Ammon's horn (tissue), 1 donor: ENCODE data around the gene DYNC1I2.
A peak's percentile ranks its signal among the peaks of the same experiment; 100 is the strongest.

ENCODE experiments used
- DNase-seq: peaks from one replicate; pipeline ENCODE4 v3.0.0-alpha.2; 2016; ENCODE audit warnings: low spot score

The DYNC1I2 gene

DNA sequence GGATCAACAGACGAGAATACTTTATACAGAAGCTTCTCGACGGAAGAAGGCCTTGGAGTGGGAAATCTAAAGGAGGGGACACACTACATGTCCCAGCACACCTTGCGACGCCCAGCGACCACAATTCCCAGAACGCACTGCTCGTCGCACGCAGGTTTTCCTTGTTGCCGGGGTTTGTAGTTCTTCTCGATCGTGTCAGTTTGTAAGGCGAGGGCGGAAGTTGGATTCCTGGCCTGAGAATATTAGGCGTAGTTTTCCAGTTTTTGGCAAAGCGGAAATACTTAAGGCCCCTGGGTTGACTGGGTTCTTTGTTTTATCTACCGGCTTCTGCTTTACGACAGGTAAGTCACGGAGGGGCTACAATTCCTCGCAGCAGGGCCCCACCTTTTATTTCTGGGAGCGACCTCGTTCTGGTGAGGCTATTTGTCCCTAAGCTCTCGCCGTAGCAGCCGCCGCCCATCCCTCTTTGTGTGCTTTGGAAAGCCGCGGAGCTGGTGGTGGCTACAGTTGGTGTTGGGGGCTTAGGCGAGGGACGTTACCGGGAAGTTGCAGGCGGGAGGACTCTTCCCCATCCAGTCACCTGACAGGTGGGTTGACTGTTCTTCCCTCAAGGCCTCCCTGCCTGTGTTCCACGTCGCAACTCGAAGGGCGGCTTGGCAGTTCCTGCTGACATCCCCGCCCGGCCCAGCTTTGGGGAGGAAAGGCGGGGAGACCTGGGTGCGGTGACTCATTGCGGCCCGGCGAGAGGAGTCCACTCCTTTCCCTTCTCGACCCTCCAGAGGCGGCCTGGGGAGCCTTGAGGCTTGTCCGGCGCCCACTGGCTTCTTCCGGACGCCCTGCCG is at the start of gene DYNC1I2:
DYNC1I2 (plus strand) TSS at position 183 of the 842 bp plus-strand sequence. CDS start 2,687 bp downstream, outside the sequence.
- peak; percentile 98 for DNase-seq

GRCh38 chr2:171651667-171652415 is 35.4 kb upstream of the DYNC1I2 start:
- no peak for DNase-seq

DNA sequence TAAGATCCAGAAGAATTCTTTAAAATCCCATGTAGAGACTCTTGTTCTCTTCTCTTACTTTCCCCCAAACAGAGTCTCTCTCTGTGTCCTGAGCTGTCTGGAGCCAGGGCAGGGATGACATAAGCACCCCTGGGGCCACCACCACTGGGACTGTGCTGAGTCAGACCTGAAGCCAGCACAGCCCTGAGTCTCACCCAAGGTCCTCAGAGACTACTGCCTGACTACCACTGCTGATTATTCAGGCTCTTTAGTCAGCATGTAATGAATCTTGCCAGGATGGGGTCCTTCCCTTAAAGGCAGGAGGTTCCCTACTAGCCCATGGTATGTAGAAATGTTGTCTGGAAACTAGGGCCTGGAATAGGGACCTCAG is 34.9 kb upstream of the DYNC1I2 start:
- no peak for DNase-seq

DNA sequence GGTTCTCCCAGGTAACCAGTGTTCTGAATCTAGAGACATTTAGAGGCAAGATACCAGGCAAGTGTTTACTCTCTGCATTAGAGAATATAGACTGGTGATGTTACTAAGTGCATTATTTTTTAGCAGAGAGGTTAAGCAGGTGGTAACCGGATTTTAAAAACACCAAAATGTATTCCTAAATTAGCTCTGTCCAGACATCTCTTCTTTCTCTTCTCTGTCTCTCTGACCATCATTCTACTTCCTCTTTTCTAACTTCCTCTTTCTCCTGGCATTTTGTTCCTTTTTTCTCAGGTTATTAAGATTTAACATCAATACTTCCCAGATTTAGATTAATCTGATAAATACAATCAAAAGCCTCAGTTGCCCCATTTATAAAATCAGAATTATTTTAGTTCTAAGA is 31.7 kb upstream of the DYNC1I2 start:
- no peak for DNase-seq

DNA sequence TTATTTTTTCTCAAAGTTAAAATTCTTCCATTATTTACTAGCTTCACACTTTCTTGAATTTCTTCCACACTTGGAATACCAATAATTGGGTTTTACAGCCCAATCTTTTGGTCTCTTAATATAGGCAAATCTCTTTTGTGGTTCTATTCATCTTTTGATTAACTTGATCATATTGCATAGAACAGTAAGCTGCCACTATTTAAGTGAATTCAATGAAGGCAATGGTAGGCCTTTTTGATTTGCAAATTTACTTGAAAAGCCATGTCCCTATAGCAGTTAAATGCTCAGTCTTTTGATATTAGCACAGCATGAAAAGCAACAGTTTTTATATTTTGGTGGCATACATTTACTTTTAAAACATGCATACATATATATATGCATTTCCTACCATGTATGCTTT is 20.2 kb upstream of the DYNC1I2 start:
- no peak for DNase-seq

DNA sequence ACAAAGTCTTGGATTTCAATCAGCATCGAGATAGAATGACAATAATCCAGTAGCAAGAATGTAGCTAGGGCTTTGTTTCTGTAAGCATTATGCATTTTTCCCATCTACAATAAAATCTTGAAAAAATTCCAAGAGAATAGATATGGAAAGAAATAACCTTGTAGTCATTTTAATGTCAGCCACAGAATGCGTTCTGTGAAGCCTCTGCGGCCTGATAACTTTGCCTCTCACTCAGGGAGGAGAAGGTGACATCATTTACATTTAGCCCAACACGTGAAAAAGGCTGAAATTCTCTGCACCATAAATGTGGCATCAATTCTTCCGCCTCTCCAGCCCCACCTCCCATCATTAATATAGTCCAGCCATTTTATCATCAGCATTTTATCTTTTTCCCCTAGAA is 19.1 kb upstream of the DYNC1I2 start:
- no peak for DNase-seq

GRCh38 chr2:171669121-171669520 is 18.1 kb upstream of the DYNC1I2 start:
- peak; percentile 82 for DNase-seq

GRCh38 chr2:171670655-171671054 is 16.6 kb upstream of the DYNC1I2 start:
- DNase-seq, result no peak

GRCh38 chr2:171671867-171672266 is 15.4 kb upstream of the DYNC1I2 start:
- no peak for DNase-seq

GRCh38 chr2:171673905-171674304 is 13.4 kb upstream of the DYNC1I2 start:
- no peak for DNase-seq

- no peak for DNase-seq
Observed at GRCh38 chr2:171675810-171676345, 11.4 kb upstream of the DYNC1I2 start.

DNA sequence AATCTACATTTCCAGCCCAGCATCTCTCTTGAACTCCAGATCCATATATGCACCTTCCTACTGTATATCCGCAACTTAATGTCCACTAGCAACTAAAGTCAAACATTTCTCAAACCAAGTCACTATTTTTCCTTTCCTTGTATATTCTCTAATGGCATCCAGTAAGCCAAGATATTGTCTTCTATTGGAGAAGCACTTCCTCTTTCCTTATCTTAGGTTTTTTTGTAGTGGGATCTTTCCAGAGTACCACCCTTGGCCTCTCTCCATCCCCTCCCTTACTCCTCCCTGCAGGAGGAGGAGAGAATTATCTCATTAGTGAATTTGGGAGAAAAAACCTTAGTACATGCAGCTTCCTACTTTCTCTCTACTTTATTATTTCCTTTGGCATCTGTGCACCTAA is 8.7 kb upstream of the DYNC1I2 start:
- DNase-seq, result no peak

DNA sequence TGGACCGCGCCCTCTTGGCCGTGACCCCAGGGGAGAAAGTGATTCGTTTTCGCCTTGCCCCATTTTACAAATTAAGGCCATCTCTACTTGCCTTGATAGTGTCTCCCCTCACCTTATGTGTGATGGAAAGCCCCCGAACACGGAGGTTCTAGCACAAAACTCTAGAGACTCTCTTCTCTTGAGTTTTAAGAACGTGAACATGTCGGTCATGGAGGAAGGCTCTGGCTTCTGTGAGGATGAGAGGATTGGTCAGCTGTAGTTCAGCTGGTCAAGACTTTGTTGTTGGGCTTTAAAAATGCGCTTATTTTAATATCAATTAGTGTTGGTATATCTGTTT is 828 bp downstream of the DYNC1I2 start:
- DNase-seq, result no peak

- no peak for DNase-seq
Observed at GRCh38 chr2:171692331-171692730, 5.1 kb downstream of the DYNC1I2 start.

DNA sequence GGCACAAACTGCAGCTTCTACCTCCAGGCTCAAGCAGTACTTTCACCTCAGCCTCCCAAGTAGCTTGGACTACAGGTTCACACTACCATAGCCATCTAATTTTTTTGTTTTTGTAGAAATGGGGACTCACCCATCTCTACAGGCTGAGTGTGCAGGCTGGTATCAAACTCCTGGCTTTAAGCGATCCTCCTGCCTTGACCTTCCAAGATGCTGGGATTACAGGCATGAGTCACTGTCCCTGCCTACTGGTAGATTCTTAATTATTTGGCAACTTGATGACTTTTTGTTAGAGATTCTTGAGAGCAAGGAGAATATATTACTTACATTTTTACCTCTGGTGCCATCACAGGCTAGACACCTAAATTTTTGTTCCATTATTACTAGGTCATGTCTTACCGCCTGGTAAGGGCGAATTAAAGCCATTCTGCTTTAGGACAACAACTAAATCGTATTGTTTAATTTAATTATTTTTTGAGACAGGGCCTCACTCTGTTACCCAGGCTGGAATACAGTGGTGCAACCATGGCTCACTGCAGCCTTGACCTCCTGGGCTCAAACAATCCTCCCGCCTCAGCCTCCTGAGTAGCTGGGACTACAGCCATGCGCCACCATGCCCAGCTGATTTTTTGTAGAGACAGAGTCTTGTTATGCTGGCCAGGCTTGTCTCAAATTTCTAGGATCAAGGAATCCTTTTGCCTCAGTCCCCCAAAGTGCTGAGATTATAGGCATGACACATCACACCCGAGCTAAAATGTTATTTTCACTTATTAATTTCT is 15.7 kb downstream of the DYNC1I2 start:
- DNase-seq, result no peak

- peak; percentile 35 for DNase-seq
Observed at GRCh38 chr2:171703574-171704347, 16.5 kb downstream of the DYNC1I2 start.

GRCh38 chr2:171706152-171706803 is 19.0 kb downstream of the DYNC1I2 start:
- no peak for DNase-seq

DNA sequence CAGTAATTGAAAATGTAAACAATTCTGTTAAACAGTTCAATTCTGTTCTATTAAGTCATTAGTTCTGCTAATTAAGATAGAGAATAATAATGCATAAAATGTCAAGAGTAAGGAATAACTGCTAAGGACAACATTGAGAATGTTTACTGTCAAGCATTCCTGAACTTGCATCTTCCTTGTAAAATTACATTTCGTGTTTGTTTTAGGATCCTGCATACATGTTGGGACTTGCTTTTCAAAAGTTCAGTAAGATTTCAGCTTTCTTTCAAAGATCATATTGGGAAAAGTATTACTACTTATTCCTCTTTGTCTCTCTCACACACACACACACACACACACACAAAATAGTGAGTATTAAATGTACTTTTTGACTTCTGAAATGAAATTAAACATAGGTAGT is 20.5 kb downstream of the DYNC1I2 start:
- no peak for DNase-seq

DNA sequence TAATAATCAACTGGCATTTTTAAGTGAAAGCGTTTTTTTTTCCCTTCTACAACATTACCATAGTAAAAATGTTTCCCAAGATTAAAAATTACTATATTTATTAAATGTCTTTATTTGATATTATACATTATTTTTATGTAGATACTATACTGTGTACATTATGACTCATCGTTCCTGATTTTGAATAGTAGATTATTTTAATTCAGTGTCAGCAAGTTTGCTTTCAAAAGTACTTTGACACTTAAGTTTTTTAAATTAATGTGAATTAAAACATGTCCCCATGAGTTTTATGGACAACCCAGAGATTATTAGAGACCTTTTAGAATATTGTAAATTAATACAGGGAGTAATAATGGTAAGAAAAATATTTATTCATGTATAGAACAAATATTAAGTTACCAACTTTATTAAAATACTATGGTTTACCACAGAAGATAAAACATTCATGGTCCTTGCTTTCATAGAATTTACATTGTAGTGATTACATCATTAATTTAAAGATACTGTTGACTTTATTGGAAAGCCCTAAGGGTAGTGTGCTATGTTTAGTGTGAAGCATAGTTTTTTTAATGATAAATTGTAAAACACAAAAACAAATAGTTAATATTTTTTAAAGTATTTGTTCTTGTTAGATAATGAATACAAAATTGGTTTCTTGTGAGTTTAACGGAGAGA is 21.9 kb downstream of the DYNC1I2 start:
- no peak for DNase-seq

DNA sequence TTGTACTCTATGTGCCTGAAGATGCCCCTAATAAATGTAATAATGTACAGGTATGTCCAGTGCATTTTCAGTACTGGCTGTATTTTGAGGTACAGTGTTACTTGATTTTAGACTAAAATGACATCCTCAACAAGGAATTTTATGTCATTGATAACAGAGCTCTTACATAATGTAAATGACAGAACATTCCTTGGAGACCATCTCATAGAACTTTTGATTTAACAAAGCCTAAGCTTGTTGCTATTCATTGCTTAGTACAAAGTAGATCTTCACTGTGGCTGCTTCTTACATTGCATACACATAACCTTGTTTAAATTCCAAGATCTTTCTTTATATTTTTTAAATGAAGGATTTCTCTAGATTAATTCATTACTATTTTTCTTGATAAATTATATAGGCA is 24.1 kb downstream of the DYNC1I2 start:
- DNase-seq, result no peak

DNA sequence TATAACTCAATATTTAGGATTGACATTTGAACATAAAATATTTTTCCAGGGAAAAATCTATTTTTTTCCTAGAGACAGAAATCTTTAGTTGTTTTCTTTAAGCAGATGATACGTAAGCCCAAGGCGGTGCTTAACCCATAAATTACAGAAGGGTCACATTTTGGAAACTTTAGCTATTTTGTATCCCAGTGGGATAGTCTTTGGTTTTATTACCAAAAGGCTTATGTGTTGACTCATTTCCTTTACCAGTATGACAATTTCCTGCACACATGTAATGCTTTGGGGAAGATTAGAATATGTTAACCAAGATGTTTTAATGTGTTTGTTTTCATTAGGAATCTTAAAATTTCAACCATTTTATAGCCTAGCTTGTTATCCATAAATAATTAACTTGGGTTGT is 24.8 kb downstream of the DYNC1I2 start:
- no peak for DNase-seq
